Adrenal gland (tissue), 12 donors: ENCODE data around the gene RABL3. TPM values are rescaled to one million over a fixed set of nuclear protein-coding genes. Genes with fewer than 3 reads are reported as not detected.

Source experiments
- DNase-seq, 7 donors: peaks; one replicate each; pipeline ENCODE4 v3.0.0-alpha.2; 2019 to 2020
- H3K27ac ChIP-seq, 5 donors: fragments of 200-600 bp; sonication (generic) in 4 of 5; 1 replicate in 3 of 5; 2 replicates in 2 of 5; pipeline versions ENCODE4 v1.5.1 to v1.8.0; 2016 to 2020; ENCODE audit warnings: mild to moderate bottlenecking in 1 of 5
- H3K27me3 ChIP-seq: fragments of 200-600 bp; 2 replicates; pipeline ENCODE4 v1.8.0; 2021
- H3K36me3 ChIP-seq, 2 donors: fragments of 200-600 bp; replicated peaks in 1 of 2; 1 replicate in 1 of 2; 2 replicates in 1 of 2; pipeline versions ENCODE4 v1.5.1 to v1.8.0; 2018 to 2022
- H3K4me1 ChIP-seq, 2 donors: fragments of 200-600 bp; replicated peaks in 1 of 2; 1 replicate in 1 of 2; 2 replicates in 1 of 2; pipeline versions ENCODE4 v1.5.1 to v1.8.0; 2018 to 2021
- H3K4me3 ChIP-seq, 4 donors: fragments of 200-600 bp; sonication (generic) in 3 of 4; one replicate each; pipeline ENCODE4 v1.5.1; 2016 to 2018
- H3K9me3 ChIP-seq, 3 donors: fragments of 200-600 bp; sonication (generic) in 1 of 3; replicated peaks in 1 of 3; 1 replicate in 2 of 3; 2 replicates in 1 of 3; pipeline versions ENCODE4 v1.5.1 to v1.8.0; 2016 to 2021
- CTCF ChIP-seq, 6 experiments: fragments of 450-650 bp in 4 of 6; fragments of 200-600 bp in 2 of 6; sonication (generic) in 1 of 6; IDR thresholded peaks; 1 replicate in 5 of 6; 2 replicates in 1 of 6; pipeline versions ENCODE4 v1.5.1 to v1.8.0; 2016 to 2021; ENCODE audit warnings: antibody characterized with exemption in 6 of 6, mild to moderate bottlenecking in 2 of 6, moderate library complexity in 1 of 6
- POLR2A ChIP-seq, 2 donors: fragments of 450-650 bp; IDR thresholded peaks; one replicate each; pipeline ENCODE4 v1.6.1; 2017; ENCODE audit warnings: antibody characterized with exemption in 2 of 2, mild to moderate bottlenecking in 2 of 2, moderate library complexity in 1 of 2
- WGBS, 4 donors: extraction: QIAGEN DNeasy Blood & Tissue Kit in 2 of 4; methylation state at CpG; one replicate each; pipeline versions ENCODE4 v1.1.5 to v1.1.7; 2013 to 2017; 5-methylcytosine and 5-hydroxymethylcytosine counted together
- intact Hi-C, 2 donors: fragments of 100-400 bp; cut with DNase I; formaldehyde crosslinking; loops; one replicate each; pipeline versions ENCODE4 v1.14.1 to v1.15.0; 2022 to 2023
- polyA plus RNA-seq, 3 donors: library from polyadenylated mRNA; stranded (reverse); fragments of 200-250 nt in 2 of 3; fragments of 350-450 nt in 1 of 3; fragmentation: Illumina TruSeq in 1 of 3; extraction: RNeasy Lipid Tissue Mini Kit (QIAGEN cat#74804) in 1 of 3; gene quantifications; one replicate each; pipeline ENCODE4 v1.2.3, GENCODE V29; 2013 to 2014
- total RNA-seq, 9 donors: library from RNA; depleted of rRNA in 4 of 9; stranded (reverse); fragments of >200 nt in 4 of 9; fragments of 120-200 nt in 1 of 9; fragmentation: NEBNext Ultra II Directional in 1 of 9; extraction: Animal tissue kit (Norgen Biotek cat#: 25700) in 1 of 9; gene quantifications; one replicate each; pipeline versions ENCODE4 v1.1.0 to v1.2.4, GENCODE V29; 2013 to 2023
- donor health status: healthy with polysubstance abuse.
- donor health status: Bipolar disorder and iron deficiency.
- donor health status: DM: yes; HTN: yes; CAD: no.
- donor health status: DM: no; HTN: no; CAD: no.
- donor health status: DM: no; HTN: no; CAD: no.
- donor health status: DM: yes; HTN: yes; CAD: no.

Gene RABL3
- total and polyA plus RNA-seq, 12 donors = 5.8 to 94.2 (median 47.5) TPM

DNA sequence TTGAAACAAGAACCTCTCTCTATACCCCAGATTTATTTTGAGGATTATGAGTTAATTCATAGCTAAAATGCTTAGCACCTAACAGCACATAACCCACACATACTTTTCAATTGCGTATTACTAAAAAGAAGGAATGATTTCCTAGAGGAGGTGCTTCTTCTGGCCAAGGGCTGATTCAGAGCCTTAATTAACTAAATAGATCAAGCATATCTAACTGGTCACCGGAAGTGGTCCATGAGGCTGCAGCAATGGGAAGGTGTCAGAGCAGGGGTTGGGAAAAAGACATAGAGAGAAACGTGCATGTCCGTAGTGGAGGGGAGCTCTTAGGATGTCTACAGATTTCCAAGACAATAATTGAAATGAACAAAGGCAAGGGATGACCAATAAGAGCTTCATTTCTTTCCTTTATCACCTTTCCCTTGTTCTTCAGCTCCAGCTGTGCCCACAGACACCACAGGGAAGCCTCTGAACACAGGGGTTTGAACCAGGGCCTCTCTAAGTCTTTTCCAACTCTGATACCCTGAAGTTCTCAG, 60.7 kb downstream of the RABL3 start:
- 94 to 100% (median 96%) methylated on average over 4 of the region's 4 CpGs for WGBS, 4 donors
- no peak for DNase-seq
- intact Hi-C loops = no loop called here
- no peak overlapping the region for H3K27ac ChIP-seq
- no peaks in the 10 kb centered on the region for H3K27me3 ChIP-seq
- no peaks in the 10 kb centered on the region for H3K36me3 ChIP-seq
- H3K4me3 ChIP-seq = no peak overlapping the region
- peaks cover 11 to 15% of the 10 kb centered on the region in 2 donors for H3K4me1 ChIP-seq
- TF ChIP-seq CTCF (IDR thresholded peaks at IDR 0.05) (no peak), POLR2A (IDR thresholded peaks at IDR 0.05) (no peak)
- no peaks in the 10 kb centered on the region for H3K9me3 ChIP-seq

DNA sequence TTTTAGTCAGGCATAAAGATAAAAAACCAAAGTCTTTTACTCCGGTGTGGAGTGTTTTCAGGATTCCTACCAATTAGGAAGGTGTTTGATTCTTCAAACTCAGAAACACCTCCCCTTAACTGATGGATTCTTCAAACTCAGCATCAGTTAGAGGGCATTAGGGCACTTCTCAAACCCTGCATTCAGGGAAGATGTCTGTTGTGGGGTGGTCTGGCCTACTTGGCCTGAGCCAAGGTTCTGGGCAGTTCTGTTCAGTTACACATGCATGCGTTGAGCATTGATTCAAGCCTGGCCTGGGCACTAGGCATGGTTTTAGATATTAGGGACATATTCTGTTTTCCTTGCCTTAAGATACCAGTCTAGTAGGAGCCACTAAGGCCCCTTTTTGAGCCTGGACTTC, 61.3 kb downstream of the RABL3 start:
- intact Hi-C loops = no loop called here
- TF ChIP-seq POLR2A (IDR thresholded peaks at IDR 0.05) (no peak), CTCF (IDR thresholded peaks at IDR 0.05) (no peak)
- Histone ChIP-seq H3K4me1 (peaks cover 11 to 15% of the 10 kb centered on the region in 2 donors), H3K36me3 (no peaks in the 10 kb centered on the region), H3K27ac (no peak overlapping the region), H3K27me3 (no peaks in the 10 kb centered on the region), H3K4me3 (no peak overlapping the region), H3K9me3 (no peaks in the 10 kb centered on the region)
- WGBS, 4 donors = 50 to 95% (median 93%) methylated on average over 2 of the region's 2 CpGs
- no peak for DNase-seq

DNA sequence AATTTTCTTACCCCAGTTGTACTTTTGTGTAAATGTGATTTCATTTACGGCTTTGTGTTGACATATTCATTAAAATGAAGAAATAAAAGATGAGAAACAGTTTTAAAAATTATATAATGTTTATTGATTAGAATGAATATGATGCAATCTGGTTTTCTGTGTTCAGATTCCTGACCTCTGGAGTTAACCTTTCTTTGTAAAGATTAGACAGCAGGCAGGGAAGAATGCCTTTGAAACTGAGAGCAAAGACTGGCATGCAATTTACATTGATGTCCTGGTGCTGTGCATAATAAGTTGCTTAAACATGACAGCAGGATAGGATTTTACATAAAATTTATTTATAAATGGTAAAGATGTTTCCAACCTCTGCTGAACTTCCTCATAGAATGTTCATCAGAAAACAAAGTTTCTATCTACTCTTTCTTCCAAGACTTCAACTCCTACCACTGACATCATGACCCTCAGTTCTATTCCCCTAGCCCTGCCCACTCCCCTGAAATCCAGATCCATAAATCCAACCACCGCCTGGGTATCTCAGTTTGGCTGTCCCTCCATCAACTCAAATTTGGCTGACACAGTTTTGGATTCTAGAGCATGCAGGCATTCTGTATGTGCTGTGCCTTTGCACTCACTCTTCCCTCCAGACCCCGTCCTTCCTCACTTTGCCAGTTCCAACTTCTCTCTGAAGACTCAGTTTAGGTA, 62.0 kb downstream of the RABL3 start:
- no peaks in the 10 kb centered on the region for H3K9me3 ChIP-seq
- no peak for TF ChIP-seq CTCF (IDR thresholded peaks at IDR 0.05)
- TF ChIP-seq POLR2A (IDR thresholded peaks at IDR 0.05) = no peak
- no peak for DNase-seq
- H3K36me3 ChIP-seq = no peaks in the 10 kb centered on the region
- no peak overlapping the region for H3K27ac ChIP-seq
- peaks cover 11 to 15% of the 10 kb centered on the region in 2 donors for H3K4me1 ChIP-seq
- no peaks in the 10 kb centered on the region for H3K27me3 ChIP-seq
- 95 to 98% (median 97%) methylated on average over 3 of the region's 3 CpGs for WGBS, 4 donors
- intact Hi-C loops = no loop called here
- H3K4me3 ChIP-seq = no peak overlapping the region

DNA sequence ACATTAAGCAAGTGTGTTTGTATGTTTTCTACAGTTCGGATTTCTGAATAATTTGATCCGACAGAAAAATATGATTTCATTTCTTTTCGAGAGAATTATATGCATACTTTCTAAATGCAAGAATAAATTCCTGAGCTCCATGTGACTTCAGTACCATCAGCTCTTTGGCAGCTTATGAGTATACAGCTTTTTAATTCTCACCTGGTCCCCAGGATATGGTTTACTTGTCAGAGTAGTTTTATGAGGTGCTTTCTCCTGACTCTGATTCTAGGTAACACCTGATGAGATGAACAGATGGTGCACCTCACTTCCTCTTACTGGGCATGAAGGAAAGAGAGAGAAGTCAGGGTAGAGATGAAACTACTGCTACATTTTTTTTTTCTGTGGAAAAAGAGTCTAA, 63.3 kb downstream of the RABL3 start:
- intact Hi-C loops = no loop called here
- Histone ChIP-seq H3K36me3 (no peaks in the 10 kb centered on the region), H3K9me3 (no peaks in the 10 kb centered on the region), H3K4me3 (peak overlapping the region in 1 of 4 donors; percentile 42), H3K27me3 (no peaks in the 10 kb centered on the region), H3K4me1 (peaks cover 11 to 15% of the 10 kb centered on the region in 2 donors), H3K27ac (peak overlapping the region; percentile 34 to 90 (median 81))
- TF ChIP-seq CTCF (IDR thresholded peaks at IDR 0.05) = no peak
- TF ChIP-seq POLR2A (IDR thresholded peaks at IDR 0.05) = no peak
- no peak for DNase-seq
- 26 to 31% (median 28%) methylated on average over 3 of the region's 3 CpGs for WGBS, 4 donors
